GM21717 (cell line): ENCODE data around the gene TMPRSS7.
A peak's percentile ranks its signal among the peaks of the same experiment; 100 is the strongest.

Source experiments
- ATAC-seq: cut with Tn5 transposase; IDR thresholded peaks from one replicate; pipeline ENCODE4 v1.9.1; 2021; ENCODE audit warnings: mild to moderate bottlenecking, moderate library complexity; ENCODE audit not compliant: unreplicated experiment

TMPRSS7 gene

GRCh38 chr3:112093180-112093522 lies 58.6 kb downstream of the TMPRSS7 start:
- no peak for ATAC-seq

- ATAC-seq: no peak
These were observed 61.2 kb downstream of the TMPRSS7 start for GRCh38 chr3:112095731-112096130.

DNA sequence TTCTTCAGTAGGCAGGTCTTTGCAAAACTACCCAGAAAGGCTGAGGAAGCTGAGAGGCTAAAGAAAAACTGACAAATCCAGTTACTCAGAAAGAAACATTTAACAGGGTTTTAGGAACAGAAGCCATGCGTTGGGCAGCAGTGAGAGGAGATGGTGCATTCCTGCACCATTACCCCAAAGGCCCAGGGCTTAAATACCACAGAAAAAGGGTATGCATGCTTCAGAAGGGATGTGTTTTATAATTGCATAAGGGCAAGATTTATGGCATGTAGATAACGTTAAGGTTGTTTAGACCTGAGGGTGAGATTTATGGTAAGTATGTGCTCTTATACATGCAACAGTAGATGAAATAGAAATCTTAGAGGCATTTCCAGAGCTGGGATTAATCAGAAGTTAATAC lies 61.6 kb downstream of the TMPRSS7 start:
- ATAC-seq: no peak

DNA sequence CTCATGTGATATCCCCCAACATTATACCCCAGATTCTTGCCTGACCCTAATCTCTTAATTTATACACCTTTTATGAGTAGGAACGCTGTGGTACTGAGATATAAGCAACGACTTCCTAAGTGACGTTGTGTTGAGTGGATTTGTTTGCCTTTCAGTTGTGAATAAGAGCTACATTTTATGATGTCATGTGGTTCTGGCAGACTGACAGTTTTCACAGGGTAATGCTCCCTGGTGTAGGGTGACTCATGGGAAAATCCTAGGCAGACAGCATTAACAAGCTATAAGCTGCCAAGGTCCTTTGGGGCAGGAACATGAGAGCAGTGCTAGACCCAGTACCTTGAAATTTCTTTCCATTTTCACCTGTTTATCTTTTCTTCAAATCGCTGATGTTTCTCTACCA lies 62.8 kb downstream of the TMPRSS7 start:
- ATAC-seq: no peak

DNA sequence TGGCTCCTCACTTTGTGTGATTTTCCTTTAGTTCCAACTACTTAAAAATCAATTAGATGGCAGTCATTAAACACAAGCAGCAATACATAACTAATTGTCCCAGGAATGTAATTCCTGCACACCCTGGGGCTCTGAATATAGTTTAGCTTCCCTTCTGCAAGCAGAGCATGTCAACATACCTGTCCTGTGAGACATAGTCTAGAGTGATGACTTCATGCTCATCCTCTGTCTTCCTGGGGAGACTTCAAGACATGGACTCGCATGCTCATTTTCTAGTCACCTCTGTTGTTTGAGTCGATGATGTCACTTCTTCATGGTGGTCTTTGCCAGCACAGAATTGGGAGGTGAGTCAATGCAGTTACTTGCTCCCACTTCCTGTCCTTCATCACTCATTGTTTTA lies 67.4 kb downstream of the TMPRSS7 start:
- ATAC-seq: no peak

GRCh38 chr3:112104774-112105173 lies 70.2 kb downstream of the TMPRSS7 start:
- no peak for ATAC-seq

DNA sequence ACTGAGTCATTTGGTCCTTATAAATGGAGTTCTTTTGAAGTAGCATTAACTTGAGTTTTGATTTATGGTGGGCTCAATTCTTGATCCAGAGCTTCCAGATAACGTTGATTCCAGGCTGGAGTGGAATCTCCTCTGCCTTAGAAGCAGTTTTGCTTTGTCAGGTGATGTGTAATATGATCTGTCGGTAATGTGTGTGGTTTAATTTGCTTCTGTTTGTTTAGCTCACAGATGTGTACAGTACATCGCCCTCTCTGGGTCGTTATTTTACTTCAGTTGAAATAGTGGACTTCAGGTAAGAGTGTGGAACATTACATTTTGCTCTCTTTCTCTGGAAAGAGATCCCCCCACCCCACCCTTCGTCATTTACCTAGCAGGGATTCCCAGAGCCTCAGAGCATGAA lies 74.8 kb downstream of the TMPRSS7 start:
- no peak for ATAC-seq

GRCh38 chr3:112111785-112112402 lies 77.4 kb downstream of the TMPRSS7 start:
- peak; percentile 55 for ATAC-seq

DNA sequence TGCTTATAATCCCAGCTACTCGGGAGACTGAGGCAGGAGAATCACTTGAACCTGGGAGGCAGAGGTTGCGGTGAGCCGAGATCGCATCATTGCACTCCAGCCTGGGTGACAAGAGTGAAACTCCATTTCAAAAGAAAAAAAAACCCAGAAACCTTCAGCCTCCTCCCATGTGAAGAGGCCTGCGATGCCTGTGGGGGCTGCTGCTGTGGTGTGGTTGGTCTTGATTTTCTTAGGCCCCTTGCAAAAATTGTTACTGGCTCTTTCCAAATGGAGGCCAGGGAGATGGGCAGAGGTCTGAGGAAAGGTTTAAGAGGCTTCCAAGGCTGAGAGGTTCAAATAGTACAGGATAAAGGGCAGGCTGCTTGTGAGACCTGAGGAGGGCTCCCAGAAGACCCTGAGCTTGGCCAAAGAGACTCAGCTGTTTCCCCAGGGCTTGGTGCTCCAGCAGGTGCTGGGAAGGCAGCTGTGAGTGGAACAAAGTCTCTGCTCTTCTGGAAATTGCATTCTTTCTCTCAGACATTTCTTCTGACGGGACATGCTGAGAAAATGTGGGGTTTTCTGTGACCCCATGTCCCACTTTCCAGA lies 80.1 kb downstream of the TMPRSS7 start:
- peak; percentile 31 for ATAC-seq

DNA sequence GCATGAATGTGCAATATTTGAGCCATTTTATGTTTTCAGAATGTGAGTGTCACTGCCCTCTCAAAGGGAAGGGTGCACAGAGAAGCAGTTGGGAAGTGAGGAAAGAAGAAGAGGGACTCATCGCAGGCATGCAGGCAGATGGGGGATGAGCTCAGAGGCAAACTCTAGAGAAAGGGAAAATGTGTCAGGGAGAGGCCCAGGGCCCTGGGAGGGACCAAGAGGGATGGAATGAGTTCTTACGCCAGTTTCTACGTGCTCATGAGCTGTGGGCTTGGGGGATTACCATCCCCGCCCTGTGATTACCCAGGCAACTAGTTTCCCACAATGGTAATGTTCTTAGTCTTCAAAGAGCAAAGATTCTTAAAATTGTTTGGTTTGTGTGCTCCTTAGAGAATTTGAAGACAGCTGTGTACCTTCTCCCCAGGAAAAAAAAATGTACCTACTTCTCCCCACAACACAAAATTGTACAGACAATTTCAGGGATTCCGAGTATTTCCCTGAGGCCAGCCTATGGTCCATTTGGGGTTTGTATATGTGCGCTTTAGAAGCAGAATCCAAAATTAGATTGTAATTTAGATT lies 80.7 kb downstream of the TMPRSS7 start:
- ATAC-seq: peak; percentile 50

- ATAC-seq: no peak
These were observed 81.4 kb downstream of the TMPRSS7 start for GRCh38 chr3:112115806-112116383.

GRCh38 chr3:112116748-112117186 lies 82.2 kb downstream of the TMPRSS7 start:
- ATAC-seq: no peak

GRCh38 chr3:112117415-112117814 lies 82.9 kb downstream of the TMPRSS7 start:
- no peak for ATAC-seq

GRCh38 chr3:112117841-112118571 lies 83.5 kb downstream of the TMPRSS7 start:
- ATAC-seq: no peak

DNA sequence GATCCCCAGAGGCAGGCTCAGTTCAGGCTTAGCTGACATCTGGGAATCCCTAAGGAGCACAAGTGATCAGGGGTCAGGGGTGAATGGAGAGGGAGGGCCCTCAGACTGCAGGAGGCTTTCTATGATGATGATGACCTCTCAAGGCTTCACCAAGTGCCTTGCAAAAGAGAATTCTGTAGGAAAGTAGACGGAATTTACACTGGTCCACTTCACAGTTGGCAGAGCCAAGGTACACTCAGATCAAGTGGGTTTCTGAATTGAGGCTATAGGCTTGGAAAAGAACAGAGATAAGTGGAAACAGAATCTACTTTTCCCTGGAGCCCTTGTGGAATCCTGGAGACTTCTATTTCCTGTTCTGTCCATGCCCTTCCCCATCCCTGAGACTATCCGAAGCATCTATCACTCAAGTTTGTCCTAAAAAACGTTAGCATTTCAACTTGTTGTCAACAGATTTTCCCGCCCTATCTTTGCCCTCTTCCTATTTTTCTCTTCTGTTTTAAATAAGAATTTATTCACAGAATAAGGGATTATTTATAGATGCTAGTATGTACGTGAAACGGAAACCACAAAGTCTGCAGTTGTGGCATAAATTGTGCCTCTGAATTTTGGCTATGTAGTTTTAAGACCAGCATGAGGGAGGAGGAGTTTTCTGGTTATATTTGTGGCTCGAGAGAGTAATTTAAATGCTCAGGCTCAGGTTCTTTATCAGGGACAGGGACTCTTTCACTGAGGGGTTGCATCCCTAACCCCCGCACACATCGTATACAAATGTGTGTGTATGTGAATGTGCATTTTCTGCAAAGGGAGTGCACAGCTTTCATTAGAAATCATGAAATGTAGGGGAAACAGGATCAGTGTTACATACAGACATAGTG lies 85.7 kb downstream of the TMPRSS7 start:
- no peak for ATAC-seq

DNA sequence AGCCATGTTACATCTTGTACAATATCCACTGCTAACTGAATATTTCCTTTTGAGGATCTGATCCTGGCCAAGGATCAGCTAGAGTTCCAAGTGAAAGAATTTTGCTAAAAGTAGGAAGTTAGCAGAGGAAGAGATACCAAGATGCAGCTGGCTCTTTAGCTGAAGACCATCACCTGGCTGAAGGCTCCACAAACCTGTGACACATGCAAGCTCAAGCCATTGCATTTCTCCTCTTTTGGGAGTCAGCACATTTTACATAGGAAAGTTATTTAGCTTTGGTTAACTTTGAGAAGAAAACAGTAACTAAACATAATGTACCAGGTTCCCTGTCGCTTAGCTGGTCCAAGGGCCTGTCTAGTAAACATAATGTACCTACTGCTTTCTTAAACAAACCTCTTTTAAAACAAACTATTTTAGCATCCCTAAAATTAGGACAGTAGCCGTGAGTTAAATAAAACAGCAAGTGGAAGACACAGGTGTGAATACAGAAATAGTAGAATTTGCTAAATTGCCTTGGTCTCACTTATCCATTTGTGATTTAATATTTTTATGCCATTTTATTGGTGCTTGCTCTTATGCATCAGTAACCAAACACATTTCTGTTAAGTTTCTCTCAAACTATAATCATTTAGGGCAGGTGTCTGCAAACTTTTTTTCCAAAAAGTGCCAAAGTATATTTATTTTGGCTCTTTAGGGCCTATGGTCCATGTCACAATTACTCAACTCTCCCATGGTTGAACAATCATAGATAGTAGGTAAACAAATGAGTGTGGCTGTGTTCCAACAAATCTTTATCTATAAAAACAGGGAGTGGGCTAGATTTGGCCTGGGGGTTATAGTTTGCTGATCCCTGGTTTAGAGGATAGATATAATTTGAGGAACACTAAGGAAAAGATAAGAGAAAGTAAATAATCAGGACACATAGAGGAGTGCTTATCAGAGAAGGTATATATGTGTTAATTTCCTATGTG lies 87.3 kb downstream of the TMPRSS7 start:
- ATAC-seq: no peak

DNA sequence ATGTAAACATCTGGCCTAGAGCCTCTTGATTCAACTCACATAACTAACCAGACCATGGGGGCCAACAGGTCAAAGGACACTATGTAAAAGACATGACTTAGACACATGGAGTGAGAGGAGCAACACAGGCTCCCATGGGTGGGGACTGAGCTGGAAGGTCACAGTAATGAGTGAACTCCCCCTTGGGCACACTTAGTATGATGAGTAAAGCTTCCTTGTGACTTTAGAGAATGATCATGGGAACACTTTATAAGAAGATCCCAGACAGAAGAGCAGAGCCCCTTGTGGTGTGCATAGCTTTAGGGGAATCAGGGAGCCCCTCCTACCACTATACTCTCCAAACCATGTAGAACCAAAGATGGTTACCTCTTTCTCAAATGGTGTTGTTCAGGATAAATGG lies 88.3 kb downstream of the TMPRSS7 start:
- no peak for ATAC-seq

DNA sequence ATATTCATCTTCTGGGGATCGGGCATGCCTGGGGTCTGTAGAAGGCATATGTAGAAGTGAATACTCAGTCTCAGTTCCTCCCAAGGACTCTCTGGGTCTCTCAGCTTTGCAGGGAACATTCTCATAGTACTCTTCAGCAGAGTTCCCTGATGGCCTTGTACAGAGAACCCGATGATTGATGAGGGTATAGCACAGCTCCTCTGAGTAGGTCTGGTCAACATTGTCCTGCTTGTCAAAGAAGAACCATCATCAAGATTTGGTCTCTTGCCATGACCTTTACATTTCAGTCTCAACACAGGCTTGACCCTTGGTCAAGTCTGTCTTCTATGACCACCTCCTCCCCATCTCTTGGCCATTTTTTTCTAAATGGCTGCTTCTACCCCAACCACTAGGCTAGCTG lies 89.0 kb downstream of the TMPRSS7 start:
- ATAC-seq: no peak

DNA sequence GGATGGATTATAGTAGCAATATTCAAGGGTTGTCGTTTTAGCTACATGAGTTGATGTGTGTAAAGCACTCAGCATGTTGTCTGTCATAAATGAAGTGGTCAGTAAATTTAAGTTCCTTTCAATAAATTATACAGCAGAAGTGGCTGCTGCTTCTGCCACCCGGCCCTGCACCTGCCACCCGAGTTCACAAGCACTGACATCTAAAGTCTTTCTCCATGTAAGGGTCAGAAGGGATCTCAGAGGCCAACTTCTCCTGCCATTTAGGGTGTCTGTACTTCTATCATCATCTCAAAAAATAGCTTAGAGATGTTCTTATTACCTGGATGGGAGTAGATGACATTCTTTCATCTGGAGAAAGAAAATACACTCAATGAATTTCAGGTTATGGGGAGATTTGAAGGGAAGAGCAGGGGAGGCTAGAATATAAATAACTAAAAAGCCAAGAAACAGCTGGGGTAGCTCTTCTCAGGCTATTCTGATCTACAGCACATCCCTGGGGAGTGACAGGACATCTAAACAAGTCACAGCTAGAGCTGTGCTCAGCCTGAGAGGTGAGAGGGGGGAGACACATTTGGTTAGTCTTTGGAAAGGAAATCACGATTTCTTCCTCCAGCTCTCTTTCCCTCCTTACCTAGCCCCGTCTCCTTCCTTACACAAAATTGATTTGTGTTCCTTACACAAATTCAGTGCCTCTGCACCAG lies 90.5 kb downstream of the TMPRSS7 start:
- ATAC-seq: no peak
